H9 (cell line): ENCODE measurements around the gene PTGER2. TPM values are rescaled to one million over a fixed set of nuclear protein-coding genes. Genes with fewer than 3 reads are reported as not detected.

ENCODE experiments used
- DNase-seq: peaks from one replicate; pipeline ENCODE4 v3.0.0-alpha.2; 2017
- H2AFZ ChIP-seq: one replicate; pipeline ENCODE4 v1.6.1; 2013; ENCODE audit warnings: mild to moderate bottlenecking, low read length, control low read depth, moderate library complexity
- H2AK5ac ChIP-seq: 2 replicates; pipeline ENCODE4 v1.6.1; 2013; ENCODE audit warnings: low read length, control low read depth, mixed read lengths; ENCODE audit not compliant: insufficient read length
- H2BK120ac ChIP-seq: one replicate; pipeline ENCODE4 v1.6.1; 2013; ENCODE audit warnings: low read depth, mild to moderate bottlenecking, low read length, control low read depth, inconsistent platforms; ENCODE audit not compliant: poor library complexity, severe bottlenecking
- H2BK12ac ChIP-seq: 2 replicates; pipeline ENCODE4 v1.6.1; 2013; ENCODE audit warnings: low read length, control low read depth, mixed read lengths, low read depth; ENCODE audit not compliant: insufficient read length
- H2BK15ac ChIP-seq: 2 replicates; pipeline ENCODE4 v1.6.1; 2013; ENCODE audit warnings: low read depth, low read length, control low read depth
- H2BK20ac ChIP-seq: one replicate; pipeline ENCODE4 v1.6.1; 2013; ENCODE audit warnings: low read depth, mild to moderate bottlenecking, low read length, control low read depth, inconsistent platforms; ENCODE audit not compliant: poor library complexity, severe bottlenecking
- H2BK5ac ChIP-seq: 2 replicates; pipeline ENCODE4 v1.6.1; 2013; ENCODE audit warnings: low read length, control low read depth, mixed read lengths; ENCODE audit not compliant: insufficient read length
- H3K14ac ChIP-seq: 2 replicates; pipeline ENCODE4 v1.6.1; 2013; ENCODE audit warnings: low read length, control low read depth; ENCODE audit not compliant: insufficient read depth
- H3K18ac ChIP-seq: 2 replicates; pipeline ENCODE4 v1.6.1; 2013; ENCODE audit warnings: low read depth, mild to moderate bottlenecking, mixed read lengths, low read length, control low read depth; ENCODE audit not compliant: insufficient read length
- H3K23ac ChIP-seq: 2 replicates; pipeline ENCODE4 v1.6.1; 2013; ENCODE audit warnings: low read length, control low read depth, mixed read lengths, low read depth; ENCODE audit not compliant: insufficient read length
- H3K23me2 ChIP-seq: 2 replicates; pipeline ENCODE4 v1.6.1; 2013; ENCODE audit warnings: low read depth, mild to moderate bottlenecking, mixed read lengths, low read length, control low read depth; ENCODE audit not compliant: insufficient read length, poor library complexity, severe bottlenecking
- H3K27ac ChIP-seq: 2 replicates; pipeline ENCODE4 v1.5.1; 2013; ENCODE audit warnings: low read length, control low read depth, mixed read lengths, low read depth; ENCODE audit not compliant: insufficient read length
- H3K27me3 ChIP-seq: 2 replicates; pipeline ENCODE4 v1.6.1; 2013; ENCODE audit warnings: low read length, control low read depth, inconsistent platforms; ENCODE audit not compliant: insufficient read depth
- H3K4ac ChIP-seq: 2 replicates; pipeline ENCODE4 v1.6.1; 2013; ENCODE audit warnings: low read depth, mild to moderate bottlenecking, control low read depth, inconsistent platforms, low read length, moderate library complexity
- H3K4me1 ChIP-seq: 2 replicates; pipeline ENCODE4 v1.6.1; 2013; ENCODE audit warnings: low read length, control low read depth, inconsistent platforms; ENCODE audit not compliant: insufficient read depth
- H3K4me2 ChIP-seq: 2 replicates; pipeline ENCODE4 v1.6.1; 2013; ENCODE audit warnings: low read length, control low read depth, mixed read lengths; ENCODE audit not compliant: insufficient read length, insufficient read depth
- H3K56ac ChIP-seq: 2 replicates; pipeline ENCODE4 v1.6.1; 2013; ENCODE audit warnings: low read depth, mild to moderate bottlenecking, mixed read lengths, low read length, control low read depth; ENCODE audit not compliant: insufficient read length
- H3K79me1 ChIP-seq: 2 replicates; pipeline ENCODE4 v1.6.1; 2013; ENCODE audit warnings: low read depth, mild to moderate bottlenecking, moderate library complexity, low read length, control low read depth, inconsistent platforms; ENCODE audit not compliant: insufficient read depth, poor library complexity, severe bottlenecking
- H3K79me2 ChIP-seq: 2 replicates; pipeline ENCODE4 v1.6.1; 2013; ENCODE audit warnings: low read length, control low read depth, inconsistent platforms; ENCODE audit not compliant: insufficient read depth
- H3K9ac ChIP-seq: 2 replicates; pipeline ENCODE4 v1.6.1; 2013; ENCODE audit warnings: low read length, control low read depth, mixed read lengths; ENCODE audit not compliant: insufficient read length; ENCODE audit errors: extremely low read depth
- H3K9me3 ChIP-seq: one replicate; pipeline ENCODE4 v1.6.1; 2013; ENCODE audit warnings: low read depth, low read length, inconsistent platforms; ENCODE audit not compliant: control insufficient read depth
- H3T11ph ChIP-seq: one replicate; pipeline ENCODE4 v1.6.1; 2013; ENCODE audit warnings: mild to moderate bottlenecking, low read length, control low read depth, inconsistent platforms
- H4K20me1 ChIP-seq: one replicate; pipeline ENCODE4 v1.6.1; 2013; ENCODE audit not compliant: control insufficient read depth, insufficient read length, insufficient read depth
- H4K5ac ChIP-seq: 2 replicates; pipeline ENCODE4 v1.6.1; 2013; ENCODE audit warnings: low read depth, mild to moderate bottlenecking, mixed read lengths, low read length, control low read depth; ENCODE audit not compliant: insufficient read length
- H4K8ac ChIP-seq: replicated peaks from 2 replicates; pipeline ENCODE4 v1.6.1; 2013; ENCODE audit warnings: low read length, control low read depth, mixed read lengths, low read depth; ENCODE audit not compliant: insufficient read length
- H4K91ac ChIP-seq: 2 replicates; pipeline ENCODE4 v1.6.1; 2013; ENCODE audit warnings: low read depth, mild to moderate bottlenecking, moderate library complexity, mixed read lengths, low read length, control low read depth; ENCODE audit not compliant: insufficient read length
- H3K27ac Mint-ChIP-seq, 3 experiments: 2 replicates in 2 of 3; 3 replicates in 1 of 3; pipeline ENCODE4 v1.8.0; 2020 to 2021; ENCODE audit warnings: mixed read lengths in 3 of 3, mild to moderate bottlenecking in 1 of 3, moderate library complexity in 1 of 3
- H3K27me3 Mint-ChIP-seq: 2 replicates; pipeline ENCODE4 v1.8.0; 2021; ENCODE audit warnings: low read depth, mild to moderate bottlenecking, moderate library complexity, mixed read lengths
- H3K36me3 Mint-ChIP-seq, 3 experiments: 2 replicates in 2 of 3; 3 replicates in 1 of 3; pipeline ENCODE4 v1.8.0; 2020 to 2021; ENCODE audit warnings: low read depth in 3 of 3, mixed read lengths in 3 of 3; ENCODE audit not compliant: insufficient read depth in 1 of 3
- H3K4me1 Mint-ChIP-seq, 2 experiments: 2 replicates each; pipeline ENCODE4 v1.8.0; 2020; ENCODE audit warnings: mixed read lengths in 2 of 2
- H3K4me3 Mint-ChIP-seq, 2 experiments: 2 replicates in 1 of 2; 3 replicates in 1 of 2; pipeline ENCODE4 v1.8.0; 2020 to 2021; ENCODE audit warnings: mild to moderate bottlenecking in 2 of 2, mixed read lengths in 2 of 2, moderate library complexity in 1 of 2
- H3K9me3 Mint-ChIP-seq, 2 experiments: 2 replicates in 1 of 2; 3 replicates in 1 of 2; pipeline ENCODE4 v1.8.0; 2020; ENCODE audit warnings: mild to moderate bottlenecking in 2 of 2, mixed read lengths in 2 of 2, moderate library complexity in 1 of 2
- WGBS: extraction: QIAGEN DNeasy Blood & Tissue Kit; methylation state at CpG from one replicate; pipeline ENCODE4 v1.1.7; 2013; ENCODE audit warnings: missing lambda C conversion rate, low lambda C conversion rate, mixed read lengths; ENCODE audit not compliant: insufficient read length; ENCODE audit errors: extremely low coverage; 5-methylcytosine and 5-hydroxymethylcytosine counted together
- total RNA-seq: library from RNA; stranded (reverse); gene quantifications from 2 replicates; pipeline ENCODE4 v1.2.1, GENCODE V29; 2021
- TF ChIP-seq, protein P1 (sequence below): fragments of 200-600 bp; sonication (generic); conservative IDR thresholded peaks from 3 replicates; pipeline ENCODE4 v1.8.0; 2021; ENCODE audit warnings: antibody characterized with exemption, mild to moderate bottlenecking

Gene PTGER2
- total RNA-seq, 1 experiment from 2014 or later: 1.0 TPM

- peaks cover 21 to 25% of the 10 kb centered on the region in 2 experiments for H3K4me1 Mint-ChIP-seq
- H3K9me3 Mint-ChIP-seq: peaks cover 3 to 5% of the 10 kb centered on the region in 2 experiments; a peak in 3 of 5 replicates
- peaks cover 67% of the 10 kb centered on the region for H3K27me3 Mint-ChIP-seq
- peaks cover 16% of the 10 kb centered on the region for H3K23me2 ChIP-seq
- no peak overlapping the region for H3K4me2 ChIP-seq
- H3T11ph ChIP-seq: no peak overlapping the region
- H4K91ac ChIP-seq: no peak overlapping the region
- no peak overlapping the region for H2BK5ac ChIP-seq
- H4K5ac ChIP-seq: no peak overlapping the region
- no peak overlapping the region for H3K27ac Mint-ChIP-seq
- no peak overlapping the region for H2BK15ac ChIP-seq
- H2AK5ac ChIP-seq: no peak overlapping the region
- no peaks in the 10 kb centered on the region for H3K79me2 ChIP-seq
- H3K27ac ChIP-seq: no peak overlapping the region
- WGBS: no CpG with 5 or more reads among the region's 5 CpGs
- H3K9ac ChIP-seq: no peak overlapping the region
- no peak overlapping the region for H2AFZ ChIP-seq
- no peaks in the 10 kb centered on the region for H3K79me1 ChIP-seq
- peaks cover 39% of the 10 kb centered on the region for H3K27me3 ChIP-seq
- H3K18ac ChIP-seq: no peak overlapping the region
- H3K56ac ChIP-seq: no peak overlapping the region
- H4K20me1 ChIP-seq: no peaks in the 10 kb centered on the region
- no peak overlapping the region for H2BK20ac ChIP-seq
- TF ChIP-seq, protein P1, sequence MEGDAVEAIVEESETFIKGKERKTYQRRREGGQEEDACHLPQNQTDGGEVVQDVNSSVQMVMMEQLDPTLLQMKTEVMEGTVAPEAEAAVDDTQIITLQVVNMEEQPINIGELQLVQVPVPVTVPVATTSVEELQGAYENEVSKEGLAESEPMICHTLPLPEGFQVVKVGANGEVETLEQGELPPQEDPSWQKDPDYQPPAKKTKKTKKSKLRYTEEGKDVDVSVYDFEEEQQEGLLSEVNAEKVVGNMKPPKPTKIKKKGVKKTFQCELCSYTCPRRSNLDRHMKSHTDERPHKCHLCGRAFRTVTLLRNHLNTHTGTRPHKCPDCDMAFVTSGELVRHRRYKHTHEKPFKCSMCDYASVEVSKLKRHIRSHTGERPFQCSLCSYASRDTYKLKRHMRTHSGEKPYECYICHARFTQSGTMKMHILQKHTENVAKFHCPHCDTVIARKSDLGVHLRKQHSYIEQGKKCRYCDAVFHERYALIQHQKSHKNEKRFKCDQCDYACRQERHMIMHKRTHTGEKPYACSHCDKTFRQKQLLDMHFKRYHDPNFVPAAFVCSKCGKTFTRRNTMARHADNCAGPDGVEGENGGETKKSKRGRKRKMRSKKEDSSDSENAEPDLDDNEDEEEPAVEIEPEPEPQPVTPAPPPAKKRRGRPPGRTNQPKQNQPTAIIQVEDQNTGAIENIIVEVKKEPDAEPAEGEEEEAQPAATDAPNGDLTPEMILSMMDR: no peak
- H3K9me3 ChIP-seq: no peaks in the 10 kb centered on the region
- H3K4ac ChIP-seq: no peak overlapping the region
- no peak overlapping the region for H3K14ac ChIP-seq
- H3K4me1 ChIP-seq: peaks cover 2% of the 10 kb centered on the region; the same call in 1 of the 2 replicates
- H3K4me3 Mint-ChIP-seq: no peak overlapping the region
- no peak overlapping the region for H2BK120ac ChIP-seq
- peaks cover 0 to 3% (median 0%) of the 10 kb centered on the region in 3 experiments; a peak in 2 of 7 replicates for H3K36me3 Mint-ChIP-seq
- no peak overlapping the region for H2BK12ac ChIP-seq
- H4K8ac ChIP-seq: no peak overlapping the region
- no peak for DNase-seq
- H3K23ac ChIP-seq: no peak overlapping the region
Measured at GRCh38 chr14:52265253-52265652, 48.9 kb upstream of the PTGER2 start.
